Measurements from ENCODE around the gene MICAL2.

- TF ChIP-seq CTCF (IDR thresholded peaks at IDR 0.05) (no peak), EZH2 (IDR thresholded peaks at IDR 0.05; ENCODE audit: borderline replicate concordance, insufficient read depth, low read depth, low read length, poor library complexity, severe bottlenecking) (no peak)
Measured at GRCh38 chr11:12173111-12173510, 62.7 kb downstream of the MICAL2 start.

All from B cell (primary cell).